B cell (primary cell): ENCODE data around the gene GULP1. TPM values are rescaled to one million over a fixed set of nuclear protein-coding genes. Genes with fewer than 3 reads are reported as not detected.

ENCODE experiments used
- ATAC-seq: fragments of 200-7000 bp; cut with Tn5 transposase; one replicate; pipeline ENCODE4 v1.10.0; 2021; ENCODE audit warnings: low read depth, mild to moderate bottlenecking, moderate number of reproducible peaks, moderate library complexity
- CTCF ChIA-PET: fragments of 350-600 bp; sonication (Branson Sonifier 250); formaldehyde crosslinking; loops from one replicate; lab custom pipeline; 2021; ENCODE audit warnings: antibody characterized with exemption, inconsistent platforms; lab: Charles Lee
- POLR2A ChIA-PET: fragments of 350-600 bp; sonication (Branson Sonifier 250); formaldehyde crosslinking; loops from one replicate; lab custom pipeline; 2021; ENCODE audit warnings: antibody characterized with exemption; lab: Charles Lee
- DNase-seq: peaks from one replicate; pipeline ENCODE4 v3.0.0; 2013
- H2AFZ ChIP-seq: 2 replicates; pipeline ENCODE4 v1.6.1; 2012; ENCODE audit warnings: mild to moderate bottlenecking, low read depth, low read length; ENCODE audit not compliant: insufficient read depth, poor library complexity, severe bottlenecking
- H3K27ac ChIP-seq, 2 donors: 1 replicate in 1 of 2; 2 replicates in 1 of 2; pipeline ENCODE4 v1.5.1; 2012 to 2013; ENCODE audit warnings: low read length in 2 of 2, mild to moderate bottlenecking in 2 of 2, moderate library complexity in 1 of 2
- H3K27me3 ChIP-seq, 4 experiments: fragments of 200-600 bp in 1 of 4; sonication (generic) in 1 of 4; replicated peaks in 1 of 4; 1 replicate in 2 of 4; 2 replicates in 2 of 4; pipeline versions ENCODE4 v1.6.1 to v1.7.0; 2013 to 2016; ENCODE audit warnings: low read length in 3 of 4, mild to moderate bottlenecking in 2 of 4, mixed read lengths in 1 of 4, moderate library complexity in 1 of 4; ENCODE audit not compliant: insufficient read depth in 4 of 4, control insufficient read depth in 3 of 4; ENCODE audit errors: control extremely low read depth in 1 of 4
- H3K36me3 ChIP-seq, 2 experiments: replicated peaks in 1 of 2; 1 replicate in 1 of 2; 2 replicates in 1 of 2; pipeline versions ENCODE4 v1.6.1 to v1.7.1; 2013; ENCODE audit warnings: low read length in 1 of 2; ENCODE audit not compliant: insufficient read depth in 2 of 2, control insufficient read depth in 1 of 2; ENCODE audit errors: control extremely low read depth in 1 of 2, extremely low read depth in 1 of 2
- H3K4me1 ChIP-seq, 2 donors: fragments of 200-600 bp in 1 of 2; sonication (generic) in 1 of 2; 1 replicate in 1 of 2; 2 replicates in 1 of 2; pipeline versions ENCODE4 v1.5.1 to v1.6.1; 2013 to 2017; ENCODE audit warnings: low read length in 2 of 2; ENCODE audit not compliant: control insufficient read depth in 2 of 2, insufficient read depth in 2 of 2
- H3K4me2 ChIP-seq: replicated peaks from 2 replicates; pipeline ENCODE3; 2012; ENCODE audit warnings: mild to moderate bottlenecking, low read depth, low read length; ENCODE audit not compliant: poor library complexity, severe bottlenecking
- H3K4me3 ChIP-seq, 5 experiments: fragments of 200-600 bp in 1 of 5; sonication (generic) in 1 of 5; 1 replicate in 3 of 5; 2 replicates in 2 of 5; pipeline versions ENCODE4 v1.5.1 to v1.7.0; 2011 to 2016; ENCODE audit warnings: low read length in 4 of 5, mild to moderate bottlenecking in 4 of 5, low read depth in 2 of 5, control low read depth in 1 of 5, moderate library complexity in 1 of 5; ENCODE audit not compliant: insufficient read depth in 1 of 5; ENCODE audit errors: control extremely low read depth in 1 of 5, extremely low read depth in 1 of 5
- H3K79me2 ChIP-seq: fragments of 200-600 bp; sonication (generic); one replicate; pipeline ENCODE4 v1.6.0; 2016; ENCODE audit warnings: low read length; ENCODE audit not compliant: control insufficient read depth, insufficient read depth
- H3K9ac ChIP-seq: fragments of 200-600 bp; sonication (generic); 2 replicates; pipeline ENCODE4 v1.6.1; 2017; ENCODE audit warnings: mild to moderate bottlenecking, low read length, moderate library complexity
- H3K9me3 ChIP-seq, 3 donors: one replicate each; pipeline versions ENCODE4 v1.6.1 to v1.7.1; 2013; ENCODE audit warnings: low read length in 2 of 3; ENCODE audit not compliant: control insufficient read depth in 2 of 3, insufficient read depth in 1 of 3; ENCODE audit errors: control extremely low read depth in 1 of 3
- H4K20me1 ChIP-seq: 2 replicates; pipeline ENCODE4 v1.6.0; 2012; ENCODE audit warnings: mild to moderate bottlenecking, low read length; ENCODE audit not compliant: insufficient read depth, control insufficient read depth, poor library complexity, severe bottlenecking
- H3K27ac Mint-ChIP-seq: one replicate; pipeline ENCODE4 v1.8.0; 2021; ENCODE audit warnings: mixed read lengths
- H3K27me3 Mint-ChIP-seq: one replicate; pipeline ENCODE4 v1.8.0; 2021; ENCODE audit warnings: mixed read lengths
- H3K4me1 Mint-ChIP-seq: one replicate; pipeline ENCODE4 v1.8.0; 2021; ENCODE audit warnings: mixed read lengths
- H3K4me3 Mint-ChIP-seq: one replicate; pipeline ENCODE4 v1.8.0; 2021; ENCODE audit warnings: mixed read lengths
- H3K9me3 Mint-ChIP-seq: one replicate; pipeline ENCODE4 v1.8.0; 2022; ENCODE audit warnings: mixed read lengths; ENCODE audit not compliant: insufficient read depth
- EZH2 ChIP-seq: IDR thresholded peaks from 2 replicates; pipeline ENCODE4 v1.6.1; 2012; ENCODE audit warnings: borderline replicate concordance, low read depth, mild to moderate bottlenecking, moderate library complexity, low read length; ENCODE audit not compliant: insufficient read depth, poor library complexity, severe bottlenecking
- WGBS: methylation state at CpG from one replicate; pipeline ENCODE4 v1.1.5; 2013; ENCODE audit warnings: missing lambda C conversion rate; ENCODE audit not compliant: insufficient coverage; 5-methylcytosine and 5-hydroxymethylcytosine counted together
- intact Hi-C: fragments of 100-400 bp; cut with micrococcal nuclease; formaldehyde crosslinking; loops from one replicate; pipeline ENCODE4 v1.10.0; 2022
- polyA plus RNA-seq: library from polyadenylated mRNA; depleted of rRNA; stranded (reverse); fragments of >200 nt; gene quantifications from 2 replicates; pipeline ENCODE4 v1.2.3, GENCODE V29; 2012
- total RNA-seq, 2 donors: library from RNA; stranded (reverse); fragments of 120-200 nt in 1 of 2; gene quantifications; 1 replicate in 1 of 2; 2 replicates in 1 of 2; pipeline versions ENCODE4 v1.2.3 to v1.2.4, GENCODE V29; 2013 to 2022
- TF ChIP-seq, protein P1 (sequence below): fragments of 200-600 bp; IDR thresholded peaks from one replicate; pipeline ENCODE4 v1.8.0; 2022; ENCODE audit warnings: antibody characterized with exemption, mild to moderate bottlenecking

The GULP1 gene
- total and polyA plus RNA-seq, 2 donors (not counting 1 experiment from before 2014, with no cell fraction given): not detected

GRCh38 chr2:188318161-188318749, 26.6 kb downstream of the GULP1 start:
- ChIA-PET POLR2A (no interaction called here), CTCF (no interaction called here)
- no peak overlapping the region for H2AFZ ChIP-seq
- no peak overlapping the region for H3K4me3 Mint-ChIP-seq
- no peak for ATAC-seq
- no peaks in the 10 kb centered on the region for H3K27me3 Mint-ChIP-seq
- TF ChIP-seq, protein P1, sequence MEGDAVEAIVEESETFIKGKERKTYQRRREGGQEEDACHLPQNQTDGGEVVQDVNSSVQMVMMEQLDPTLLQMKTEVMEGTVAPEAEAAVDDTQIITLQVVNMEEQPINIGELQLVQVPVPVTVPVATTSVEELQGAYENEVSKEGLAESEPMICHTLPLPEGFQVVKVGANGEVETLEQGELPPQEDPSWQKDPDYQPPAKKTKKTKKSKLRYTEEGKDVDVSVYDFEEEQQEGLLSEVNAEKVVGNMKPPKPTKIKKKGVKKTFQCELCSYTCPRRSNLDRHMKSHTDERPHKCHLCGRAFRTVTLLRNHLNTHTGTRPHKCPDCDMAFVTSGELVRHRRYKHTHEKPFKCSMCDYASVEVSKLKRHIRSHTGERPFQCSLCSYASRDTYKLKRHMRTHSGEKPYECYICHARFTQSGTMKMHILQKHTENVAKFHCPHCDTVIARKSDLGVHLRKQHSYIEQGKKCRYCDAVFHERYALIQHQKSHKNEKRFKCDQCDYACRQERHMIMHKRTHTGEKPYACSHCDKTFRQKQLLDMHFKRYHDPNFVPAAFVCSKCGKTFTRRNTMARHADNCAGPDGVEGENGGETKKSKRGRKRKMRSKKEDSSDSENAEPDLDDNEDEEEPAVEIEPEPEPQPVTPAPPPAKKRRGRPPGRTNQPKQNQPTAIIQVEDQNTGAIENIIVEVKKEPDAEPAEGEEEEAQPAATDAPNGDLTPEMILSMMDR: no peak
- TF ChIP-seq EZH2: no peak
- H3K9ac ChIP-seq: no peak overlapping the region
- H3K4me2 ChIP-seq: no peak overlapping the region
- intact Hi-C loops: no loop called here
- DNase-seq: no peak
- peaks cover 4% of the 10 kb centered on the region for H3K9me3 Mint-ChIP-seq
- H3K36me3 ChIP-seq: no peaks in the 10 kb centered on the region
- no peaks in the 10 kb centered on the region for H3K4me1 ChIP-seq
- no peaks in the 10 kb centered on the region for H3K9me3 ChIP-seq
- no peak overlapping the region for H3K4me3 ChIP-seq
- no peaks in the 10 kb centered on the region for H3K27me3 ChIP-seq
- H4K20me1 ChIP-seq: no peaks in the 10 kb centered on the region
- H3K4me1 Mint-ChIP-seq: no peaks in the 10 kb centered on the region
- H3K79me2 ChIP-seq: no peaks in the 10 kb centered on the region
- no peak overlapping the region for H3K27ac ChIP-seq
- WGBS: 100% methylated on average over 1 of the region's 4 CpGs
- H3K27ac Mint-ChIP-seq: no peak overlapping the region

GRCh38 chr2:188319838-188320237, 28.2 kb downstream of the GULP1 start:
- Mint-ChIP-seq H3K4me1 (no peaks in the 10 kb centered on the region), H3K27me3 (no peaks in the 10 kb centered on the region), H3K27ac (no peak overlapping the region), H3K4me3 (no peak overlapping the region), H3K9me3 (peaks cover under 1% of the 10 kb centered on the region)
- POLR2A ChIA-PET: no interaction called here
- WGBS: no CpG with 5 or more reads among the region's 1 CpG
- Histone ChIP-seq H2AFZ (no peak overlapping the region), H4K20me1 (no peaks in the 10 kb centered on the region), H3K9me3 (no peaks in the 10 kb centered on the region), H3K27me3 (no peaks in the 10 kb centered on the region), H3K27ac (no peak overlapping the region), H3K4me1 (no peaks in the 10 kb centered on the region), H3K36me3 (no peaks in the 10 kb centered on the region), H3K9ac (no peak overlapping the region), H3K4me2 (no peak overlapping the region), H3K79me2 (no peaks in the 10 kb centered on the region), H3K4me3 (no peak overlapping the region)
- ATAC-seq (no peak), DNase-seq (no peak)
- intact Hi-C loops: no loop called here
- CTCF ChIA-PET: no interaction called here
- TF ChIP-seq EZH2: no peak
- TF ChIP-seq, protein P1: no peak
